Liver (tissue), 3 donors: ENCODE results near the gene RBM5.

Experiments
- CTCF ChIP-seq: fragments of 150-350 bp; IDR thresholded peaks from 2 replicates; pipeline ENCODE4 v1.5.1; 2017; ENCODE audit warnings: improper control_type of control experiment, low read depth, low read length; ENCODE audit not compliant: missing input control
- HNF4G ChIP-seq: IDR thresholded peaks from 2 replicates; pipeline ENCODE4 v1.6.1; 2016; ENCODE audit warnings: antibody characterized with exemption
- donor health status: healthy.
- donor health status: healthy.

GRCh38 chr3:50150404-50150750 is 61.7 kb downstream of the RBM5 start:
- TF ChIP-seq CTCF: no peak
- no peak for TF ChIP-seq HNF4G
